Stimulated activated CD4-positive, alpha-beta T cell treated with anti-CD3 and anti-CD28 coated beads, Interleukin-12 subunit alpha, Interleukin-12 subunit beta, amount 100 ng/mL, for 4 hours (primary cell): ENCODE measurements around the gene FGF18.
"Not testable (repeated sequence)": the region's sequence is repeated elsewhere in the genome, so short reads cannot be mapped to it uniquely, and the experiment has no call there.

Source experiments
- DNase-seq: peaks from one replicate; pipeline ENCODE4 v3.0.0-alpha.2; 2020

Gene FGF18

GRCh38 chr5:171418982-171419687, at the start of gene FGF18:
Gene FGF18 (plus strand): TSS chr5:171419647. CDS start chr5:171420200, 553 bp downstream.
- peak; percentile 25 for DNase-seq

- DNase-seq, result no peak
These were observed 49.5 kb upstream of the FGF18 start for GRCh38 chr5:171369898-171370297.

- DNase-seq, result not testable (repeated sequence)
These were observed 48.6 kb upstream of the FGF18 start for GRCh38 chr5:171370881-171371280.

GRCh38 chr5:171371326-171371725, 48.1 kb upstream of the FGF18 start:
- no peak for DNase-seq

- DNase-seq, result no peak
These were observed 39.5 kb upstream of the FGF18 start for GRCh38 chr5:171379961-171380360.

GRCh38 chr5:171384416-171384815, 35.0 kb upstream of the FGF18 start:
- DNase-seq, result not testable (repeated sequence)

GRCh38 chr5:171384999-171385398, 34.4 kb upstream of the FGF18 start:
- not testable (repeated sequence) for DNase-seq

GRCh38 chr5:171386006-171386671, 33.3 kb upstream of the FGF18 start:
- DNase-seq, result no peak

GRCh38 chr5:171386861-171387344, 32.5 kb upstream of the FGF18 start:
- DNase-seq, result no peak

- peak; percentile 95 for DNase-seq
These were observed 32.0 kb upstream of the FGF18 start, which contains the start of gene NPM1 for GRCh38 chr5:171387345-171387969. Gene NPM1 (plus strand): TSS chr5:171387849. CDS start chr5:171387949, 100 bp downstream.

GRCh38 chr5:171387970-171388815, 31.3 kb upstream of the FGF18 start:
- peak; percentile 86 for DNase-seq

GRCh38 chr5:171388816-171389168, 30.7 kb upstream of the FGF18 start:
- DNase-seq, result no peak

GRCh38 chr5:171390883-171391677, 28.4 kb upstream of the FGF18 start:
- DNase-seq, result no peak

GRCh38 chr5:171391996-171392577, 27.4 kb upstream of the FGF18 start:
- DNase-seq, result no peak

- no peak for DNase-seq
These were observed 26.8 kb upstream of the FGF18 start for GRCh38 chr5:171392585-171393159.

- no peak for DNase-seq
These were observed 24.4 kb upstream of the FGF18 start for GRCh38 chr5:171395042-171395441.

GRCh38 chr5:171396583-171396982, 22.9 kb upstream of the FGF18 start:
- DNase-seq, result not testable (repeated sequence)

GRCh38 chr5:171397190-171397589, 22.3 kb upstream of the FGF18 start:
- no peak for DNase-seq

GRCh38 chr5:171397599-171397998, 21.8 kb upstream of the FGF18 start:
- DNase-seq, result no peak

- DNase-seq, result not testable (repeated sequence)
These were observed 20.8 kb upstream of the FGF18 start for GRCh38 chr5:171398660-171399059.

GRCh38 chr5:171400169-171400568, 19.3 kb upstream of the FGF18 start:
- no peak for DNase-seq
